Left kidney (tissue), 8 donors: Measurements from ENCODE around the gene TCP10L. TPM values are rescaled to one million over a fixed set of nuclear protein-coding genes. Genes with fewer than 3 reads are reported as not detected.
"Not testable (repeated sequence)": the region's sequence is repeated elsewhere in the genome, so short reads cannot be mapped to it uniquely, and the experiment has no call there.

ENCODE experiments used
- DNase-seq: peaks from one replicate; pipeline ENCODE4 v3.0.0-alpha.2; 2013
- long read RNA-seq, 8 donors: transcript quantifications; one replicate each; lab custom pipeline, GENCODE V29; 2026
- polyA plus RNA-seq: library from polyadenylated mRNA; unstranded; fragments of 120-200 nt; gene quantifications from one replicate; pipeline ENCODE4 v1.2.1, GENCODE V29; 2013; ENCODE audit not compliant: insufficient read length

The TCP10L gene, protein sequence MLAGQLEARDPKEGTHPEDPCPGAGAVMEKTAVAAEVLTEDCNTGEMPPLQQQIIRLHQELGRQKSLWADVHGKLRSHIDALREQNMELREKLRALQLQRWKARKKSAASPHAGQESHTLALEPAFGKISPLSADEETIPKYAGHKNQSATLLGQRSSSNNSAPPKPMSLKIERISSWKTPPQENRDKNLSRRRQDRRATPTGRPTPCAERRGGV
- polyA plus RNA-seq = 2.0 TPM
- long read RNA-seq, donor 1 = 0 reads
- long read RNA-seq, donor 2, partial matches to known transcripts = 0 of 1 reads
- long read RNA-seq, donor 2, other reads (novel, unspliced or antisense) = 0 of 1 reads
- long read RNA-seq, donor 3 = 0 reads
- long read RNA-seq, donor 4 = 0 reads
- long read RNA-seq, donor 5 = 0 reads
- long read RNA-seq, donor 6 = 0 reads
- long read RNA-seq, donor 7 = 0 reads
- long read RNA-seq, donor 8 = 0 reads

DNA sequence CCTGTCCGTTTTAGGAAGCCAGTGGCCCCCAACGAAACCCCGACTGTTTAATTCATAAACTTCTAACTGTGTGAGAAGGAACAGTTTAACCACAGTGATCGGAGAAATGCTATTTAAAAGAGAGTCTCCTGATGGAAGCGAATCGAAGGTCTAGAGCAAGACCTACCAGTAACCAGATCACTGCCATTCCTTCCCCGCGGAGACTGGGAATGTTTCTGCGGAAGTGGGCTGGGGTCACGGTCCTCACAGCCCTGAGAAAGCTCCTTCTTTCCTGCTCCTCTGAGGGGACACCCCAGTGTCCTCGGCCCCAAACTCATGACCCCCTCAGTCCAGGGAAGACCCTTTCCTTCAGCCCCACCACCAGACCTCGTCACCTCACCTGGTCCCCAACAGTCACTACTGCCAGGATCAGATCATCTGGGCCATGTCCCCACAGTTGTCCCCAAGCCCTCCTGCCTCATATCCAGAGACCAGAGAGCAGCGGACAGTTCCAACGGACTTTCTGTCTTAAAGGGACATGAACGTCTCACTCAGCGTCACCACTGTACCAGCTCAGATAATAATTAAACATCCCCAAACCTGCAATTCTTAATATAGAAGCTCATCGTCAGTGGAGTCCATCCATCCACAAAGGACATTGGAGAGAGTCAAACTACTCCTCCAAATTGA is at the start of gene TCP10L:
Gene TCP10L (minus strand): TSS at position 482 of the 669 bp plus-strand sequence. CDS start 1,219 bp downstream, outside the sequence.
- DNase-seq = no peak

GRCh38 chr21:32626621-32627196 is 41.4 kb upstream of the TCP10L start:
- no peak for DNase-seq

DNA sequence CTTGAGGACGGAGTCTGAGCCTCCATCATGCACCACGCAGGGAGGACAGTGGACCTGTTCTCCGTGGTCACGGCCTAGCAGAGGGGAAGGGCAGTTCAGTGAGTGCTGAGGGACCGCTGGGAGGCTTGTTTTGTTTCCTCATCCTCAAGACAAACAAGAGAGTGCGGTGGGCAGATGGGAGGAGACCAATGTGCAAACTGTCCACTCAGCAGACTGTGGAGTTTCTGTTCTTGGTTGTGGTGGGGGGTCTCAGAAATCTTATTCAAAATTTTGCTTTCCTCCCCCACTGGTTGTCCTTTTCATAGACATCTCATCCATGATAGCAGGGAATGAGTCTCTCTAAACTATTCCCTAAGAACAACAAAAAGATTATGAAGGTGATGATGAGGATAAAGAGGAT is 32.9 kb upstream of the TCP10L start:
- DNase-seq = not testable (repeated sequence)

DNA sequence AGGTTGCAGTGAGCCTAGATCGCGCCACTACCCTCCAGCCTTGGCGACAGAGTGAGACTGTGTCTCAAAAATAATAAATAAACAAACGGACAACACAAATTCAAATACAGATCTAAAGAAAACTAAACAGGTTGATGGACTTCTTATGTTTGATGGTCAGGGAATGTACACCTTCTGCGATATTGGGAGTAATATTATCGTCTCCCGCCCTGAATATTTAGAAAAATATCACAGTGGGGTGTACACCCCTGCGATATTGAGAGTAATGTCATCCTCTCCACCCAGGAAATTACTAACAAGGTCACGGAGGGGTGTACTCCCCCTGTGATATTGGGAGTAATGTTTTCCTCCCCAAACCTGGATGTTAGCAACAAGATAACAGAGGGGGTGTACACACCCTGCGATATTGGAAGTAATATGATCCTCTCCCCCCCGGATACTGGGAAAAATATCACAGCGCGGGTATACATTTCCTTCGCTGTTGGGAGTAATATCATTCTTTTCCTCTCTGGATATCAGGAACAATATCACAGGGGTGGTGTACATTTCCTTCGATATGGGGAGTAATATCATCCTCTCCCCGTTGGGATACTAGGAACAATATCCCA is 28.2 kb upstream of the TCP10L start:
- DNase-seq = no peak

GRCh38 chr21:32612999-32613337 is 27.6 kb upstream of the TCP10L start:
- DNase-seq = no peak

DNA sequence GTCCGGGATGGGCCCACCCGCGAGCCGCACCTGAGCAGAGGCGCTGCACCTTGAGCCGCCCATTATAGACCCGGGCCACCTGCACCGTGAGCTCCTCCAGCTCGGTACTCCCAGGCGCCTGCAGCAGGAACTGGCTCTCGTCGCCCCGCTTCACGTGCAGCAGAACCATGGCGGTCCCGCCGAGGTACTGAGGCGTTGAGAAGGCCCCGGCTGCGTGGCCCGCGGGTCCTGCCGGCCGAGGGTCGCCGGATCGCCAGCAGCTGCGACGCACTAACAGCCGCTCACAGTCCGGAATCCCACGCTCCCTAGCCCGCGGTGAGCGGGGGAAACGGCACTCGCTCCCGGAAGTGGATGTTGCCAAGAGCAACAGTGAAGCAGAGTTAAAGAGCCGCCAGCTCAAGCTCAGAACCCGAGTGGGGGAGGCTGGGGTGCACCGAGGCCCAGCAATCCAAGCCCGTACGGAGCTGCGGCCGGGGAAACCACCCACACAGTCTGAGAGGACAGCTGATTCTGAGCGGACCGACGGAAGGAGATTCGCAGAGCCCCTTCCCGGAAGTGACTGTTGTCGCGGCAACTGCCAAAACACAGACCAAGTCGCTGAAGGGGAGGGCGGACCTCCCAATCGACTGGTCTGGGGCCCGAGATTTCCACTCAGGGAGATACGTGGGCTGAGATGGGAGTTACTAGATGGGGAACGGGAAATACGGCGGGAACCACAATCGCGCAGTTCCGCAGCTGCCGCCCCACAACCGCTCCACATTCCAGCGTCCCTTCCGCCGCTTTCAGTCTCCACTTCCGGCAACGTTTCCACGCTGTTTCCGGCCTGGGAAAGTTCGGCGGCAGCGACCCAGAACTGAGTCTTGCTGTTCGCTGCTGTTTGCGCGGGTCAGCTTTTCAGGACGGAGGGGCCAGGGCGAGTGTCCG is 27.0 kb upstream of the TCP10L start, which contains the start of gene CFAP298:
Gene CFAP298 (minus strand): TSS at position 303 of the 924 bp plus-strand sequence. CDS start 134 bp downstream, at position 169.
- peak; percentile 92 for DNase-seq

GRCh38 chr21:32611471-32611997 is 26.2 kb upstream of the TCP10L start:
- no peak for DNase-seq

DNA sequence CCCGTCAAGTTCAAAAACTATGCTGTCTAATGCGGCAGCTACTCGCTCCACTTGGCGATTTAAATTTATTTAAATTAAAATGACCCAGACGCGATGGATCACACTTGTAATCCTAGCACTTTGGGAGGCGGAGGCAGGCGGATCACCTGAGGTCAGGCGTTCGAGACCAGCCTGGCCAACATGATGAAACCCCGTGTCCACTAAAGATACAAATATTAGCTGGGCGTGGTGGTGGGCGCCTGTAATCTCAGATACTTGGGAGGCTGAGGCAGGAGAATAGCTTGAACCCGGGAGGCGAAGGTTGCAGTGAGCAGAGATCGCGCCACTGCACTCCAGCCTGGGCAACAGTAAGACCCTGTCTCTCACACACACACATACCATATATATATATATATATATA is 25.6 kb upstream of the TCP10L start:
- DNase-seq = not testable (repeated sequence)

DNA sequence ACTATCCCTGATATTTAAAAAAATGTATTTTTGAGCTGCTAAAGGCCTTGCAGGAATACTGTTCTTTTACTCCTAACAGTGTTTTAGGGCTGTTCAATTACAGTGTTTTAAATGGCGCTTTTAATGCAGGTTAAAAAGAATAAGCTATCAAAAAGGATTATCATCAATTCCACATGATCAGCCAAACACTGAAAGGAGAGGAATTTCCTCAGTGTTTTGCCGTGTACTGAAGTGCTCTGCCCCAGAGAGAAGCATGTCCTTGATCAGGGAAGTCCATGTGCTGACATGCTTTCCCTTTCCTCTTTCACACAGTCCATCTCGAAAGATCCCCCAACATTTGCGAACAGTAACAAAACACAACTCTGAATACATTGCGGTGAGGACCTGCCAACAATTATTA is 23.5 kb upstream of the TCP10L start:
- DNase-seq = no peak

- DNase-seq = no peak
These were observed 20.1 kb upstream of the TCP10L start for GRCh38 chr21:32605469-32605868.

DNA sequence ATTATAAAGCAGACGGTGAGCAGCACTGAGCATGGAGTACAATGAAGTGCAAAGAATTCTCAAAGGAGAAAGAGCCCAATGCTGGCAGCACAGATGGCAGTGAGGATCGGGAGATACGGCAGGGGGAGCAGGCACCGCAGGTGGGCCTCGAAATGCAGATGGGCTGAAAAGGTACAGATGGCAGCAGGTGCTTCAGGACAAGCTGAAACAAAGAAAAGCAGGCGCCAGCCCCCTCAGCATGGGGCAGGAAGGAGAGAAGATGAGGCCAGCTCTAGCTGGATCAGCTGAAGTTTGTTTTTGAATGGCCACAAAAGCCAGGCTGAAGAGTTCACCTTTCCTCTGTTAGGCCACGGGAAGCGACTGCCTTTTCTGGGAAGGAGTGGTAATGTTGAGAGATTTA is 19.1 kb upstream of the TCP10L start:
- no peak for DNase-seq

GRCh38 chr21:32603131-32603530 is 17.8 kb upstream of the TCP10L start:
- no peak for DNase-seq

DNA sequence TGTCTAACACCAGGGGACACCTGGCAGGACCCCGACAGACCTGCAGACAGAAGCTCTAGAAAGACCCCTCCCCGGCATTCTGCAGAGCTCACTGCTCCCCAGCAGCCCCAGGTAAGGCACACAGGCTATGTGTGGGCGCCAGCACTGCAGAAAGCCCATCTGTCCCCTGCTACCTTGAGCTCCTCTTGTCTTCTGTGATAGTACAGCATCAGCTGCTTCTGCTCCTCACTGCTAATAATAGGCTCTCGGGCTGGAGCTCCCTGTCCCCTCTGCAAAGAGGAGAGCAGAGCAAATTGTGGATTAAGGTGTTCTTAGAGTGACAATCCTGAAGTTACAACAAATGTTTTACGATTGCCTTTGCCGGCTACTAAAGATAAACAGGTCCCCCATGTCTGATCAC is 16.8 kb upstream of the TCP10L start:
- DNase-seq = no peak

GRCh38 chr21:32599526-32599925 is 14.2 kb upstream of the TCP10L start:
- no peak for DNase-seq

- peak; percentile 72 for DNase-seq
These were observed 13.8 kb upstream of the TCP10L start for GRCh38 chr21:32599091-32599490.

DNA sequence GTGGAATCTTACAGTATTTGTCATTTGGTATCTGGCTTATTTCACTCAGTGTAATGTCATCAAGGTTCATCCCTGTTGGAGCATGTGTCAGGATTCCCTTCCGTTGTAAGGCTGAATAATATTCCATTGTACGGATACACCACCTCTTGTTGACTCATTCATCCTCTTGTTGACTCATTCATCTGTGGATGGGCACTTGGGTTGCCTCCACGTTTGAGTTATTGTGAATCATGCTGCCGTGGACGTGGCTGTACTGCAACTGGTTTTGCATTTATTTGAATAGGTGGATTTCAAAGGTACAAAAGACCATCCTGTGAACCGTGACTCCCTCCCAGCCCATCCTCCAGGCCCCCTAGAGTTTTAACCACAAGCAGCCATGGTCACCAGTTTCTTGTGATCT is 11.9 kb upstream of the TCP10L start:
- DNase-seq = no peak

GRCh38 chr21:32595431-32595830 is 10.1 kb upstream of the TCP10L start:
- DNase-seq = no peak

DNA sequence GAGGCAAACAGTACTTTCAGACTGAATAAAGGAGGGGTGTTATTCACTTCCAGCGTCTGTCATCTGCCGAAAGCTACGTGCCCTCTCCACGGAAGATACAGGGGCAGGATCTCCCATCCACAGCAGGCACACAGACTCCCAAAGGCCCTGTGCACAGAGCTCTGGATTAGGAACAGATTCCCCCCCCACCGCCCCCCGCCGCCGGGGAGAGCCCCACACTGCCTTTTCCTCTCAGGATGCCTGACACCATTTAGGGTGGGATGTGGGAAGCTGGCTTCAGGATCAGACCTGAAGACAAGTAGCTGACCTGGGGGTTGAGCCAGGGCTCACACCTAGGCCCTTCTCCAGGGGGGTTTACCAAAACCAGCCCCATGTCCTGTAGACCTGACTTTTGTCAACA is 8.4 kb upstream of the TCP10L start:
- no peak for DNase-seq

DNA sequence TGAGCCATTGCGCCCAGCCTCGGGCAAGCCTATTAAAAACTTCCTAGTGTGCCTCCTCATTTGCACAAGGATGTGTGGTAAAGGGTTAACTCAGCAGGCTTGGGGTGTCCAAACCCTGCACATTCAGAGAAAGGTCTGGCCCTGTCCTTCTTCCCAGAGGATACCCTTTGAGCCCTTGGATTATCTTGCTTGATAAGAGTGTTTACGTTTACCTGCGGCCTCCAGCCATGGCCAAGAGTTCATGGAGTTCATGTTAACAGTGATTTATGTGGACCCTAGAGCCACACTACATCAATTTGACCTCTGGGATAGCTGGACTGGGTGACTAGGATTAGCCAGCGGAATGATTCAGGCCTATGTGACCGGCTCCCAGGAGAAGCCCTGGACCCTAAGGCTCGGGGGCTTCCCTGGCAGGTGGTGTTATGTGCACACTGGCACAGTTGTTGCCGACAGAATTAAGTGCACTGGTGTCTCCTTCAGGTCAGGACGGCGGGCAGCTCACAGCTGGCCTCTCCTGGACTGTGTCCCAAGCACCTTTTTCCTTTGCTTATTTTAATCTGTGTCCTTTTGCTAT is 7.7 kb upstream of the TCP10L start:
- DNase-seq = no peak

DNA sequence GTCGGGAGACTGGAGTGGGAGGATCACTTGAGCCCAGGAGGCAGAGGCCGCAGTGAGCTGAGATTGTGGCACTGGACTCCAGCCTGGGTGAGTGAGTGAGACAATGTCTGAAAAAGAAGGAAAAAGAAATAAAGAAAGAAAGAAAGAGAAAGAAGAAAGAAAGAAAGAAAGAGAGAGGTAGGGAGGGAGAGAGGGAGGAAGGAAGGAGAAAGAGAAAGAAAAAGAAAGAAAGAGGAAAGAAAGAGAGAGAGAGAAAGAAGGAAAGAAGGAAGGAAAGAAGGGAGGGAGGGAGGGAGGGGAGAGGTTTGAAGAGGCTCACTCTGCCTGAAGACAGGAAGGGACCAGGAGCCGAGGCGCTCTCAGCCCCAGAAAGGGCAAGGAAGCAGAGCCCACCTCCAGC is 4.8 kb upstream of the TCP10L start:
- no peak for DNase-seq

- DNase-seq = no peak
These were observed 2.3 kb upstream of the TCP10L start for GRCh38 chr21:32587651-32588050.
